Activated T-cell treated with anti-CD3 and anti-CD28 coated beads, Interleukin-2, amount 50 U/mL, for 72 hours (primary cell): ENCODE measurements around the gene MKRN1. TPM values are rescaled to one million over a fixed set of nuclear protein-coding genes. Genes with fewer than 3 reads are reported as not detected.
A peak's percentile ranks its signal among the peaks of the same experiment; 100 is the strongest.
"Not testable (repeated sequence)": the region's sequence is repeated elsewhere in the genome, so short reads cannot be mapped to it uniquely, and the experiment has no call there.

Experiments
- ATAC-seq, 2 donors: fragments of 150-1000 bp; cut with Tn5 transposase; replicated peaks in 1 of 2; 2 replicates each; pipeline ENCODE4 v1.10.0; 2021; ENCODE audit warnings: moderate library complexity in 2 of 2, mild to moderate bottlenecking in 1 of 2
- DNase-seq, 2 donors: peaks; one replicate each; pipeline ENCODE4 v3.0.0; 2021 to 2022; ENCODE audit warnings: mixed read lengths in 1 of 2
- H3K27ac Mint-ChIP-seq: one replicate; pipeline ENCODE4 v1.8.0; 2022; ENCODE audit warnings: mild to moderate bottlenecking, moderate library complexity, mixed read lengths
- H3K27me3 Mint-ChIP-seq: one replicate; pipeline ENCODE4 v1.8.0; 2022; ENCODE audit warnings: low read depth, mixed read lengths
- H3K36me3 Mint-ChIP-seq, 2 donors: one replicate each; pipeline ENCODE4 v1.8.0; 2022; ENCODE audit warnings: mixed read lengths in 2 of 2, mild to moderate bottlenecking in 1 of 2; ENCODE audit not compliant: insufficient read depth in 2 of 2
- H3K4me1 Mint-ChIP-seq: one replicate; pipeline ENCODE4 v1.8.0; 2022; ENCODE audit warnings: low read depth, mixed read lengths
- H3K4me3 Mint-ChIP-seq, 2 donors: one replicate each; pipeline ENCODE4 v1.8.0; 2022; ENCODE audit warnings: mild to moderate bottlenecking in 2 of 2, mixed read lengths in 2 of 2, moderate library complexity in 2 of 2
- H3K9me3 Mint-ChIP-seq, 2 donors: one replicate each; pipeline ENCODE4 v1.8.0; 2022; ENCODE audit warnings: mixed read lengths in 2 of 2
- total RNA-seq, 2 donors: library from RNA; stranded (reverse); gene quantifications; one replicate each; pipeline ENCODE4 v1.2.3, GENCODE V29; 2022

MKRN1 gene
- total RNA-seq, 2 donors from 2014 or later = 91.3 to 132 TPM

- ATAC-seq (no peak), DNase-seq (no peak)
- H3K9me3 Mint-ChIP-seq = no peaks in the 10 kb centered on the region
- H3K4me3 Mint-ChIP-seq = no peak overlapping the region
- H3K4me1 Mint-ChIP-seq = peaks cover 34% of the 10 kb centered on the region
- no peaks in the 10 kb centered on the region for H3K36me3 Mint-ChIP-seq
- no peak overlapping the region for H3K27ac Mint-ChIP-seq
- no peaks in the 10 kb centered on the region for H3K27me3 Mint-ChIP-seq
Measured at GRCh38 chr7:140446467-140446866, 32.8 kb downstream of the MKRN1 start.

- Mint-ChIP-seq H3K27me3 (no peaks in the 10 kb centered on the region), H3K9me3 (no peaks in the 10 kb centered on the region), H3K4me1 (peaks cover 17% of the 10 kb centered on the region), H3K27ac (no peak overlapping the region), H3K36me3 (peaks cover 0 to 2% of the 10 kb centered on the region in 2 donors), H3K4me3 (no peak overlapping the region)
- no peak for ATAC-seq
- DNase-seq = no peak
Measured at GRCh38 chr7:140441519-140441918, 37.8 kb downstream of the MKRN1 start.

- peaks cover 17% of the 10 kb centered on the region for H3K4me1 Mint-ChIP-seq
- peaks cover 0 to 2% of the 10 kb centered on the region in 2 donors for H3K36me3 Mint-ChIP-seq
Measured at GRCh38 chr7:140440593-140440992, 38.7 kb downstream of the MKRN1 start.

GRCh38 chr7:140439359-140439758, 39.9 kb downstream of the MKRN1 start:
- H3K9me3 Mint-ChIP-seq = no peaks in the 10 kb centered on the region
- H3K4me3 Mint-ChIP-seq = peak overlapping the region; percentile 31 to 48
- peak overlapping the region; percentile 76 for H3K27ac Mint-ChIP-seq
- no peaks in the 10 kb centered on the region for H3K27me3 Mint-ChIP-seq
- ATAC-seq (peak; percentile 67 to 79), DNase-seq (no peak)
- peaks cover 0 to 2% of the 10 kb centered on the region in 2 donors for H3K36me3 Mint-ChIP-seq
- peaks cover 17% of the 10 kb centered on the region for H3K4me1 Mint-ChIP-seq

More at GRCh38 chr7:140440593-140440992, 38.7 kb downstream of the MKRN1 start:
- no peak for DNase-seq
- H3K9me3 Mint-ChIP-seq = no peaks in the 10 kb centered on the region
- H3K27ac Mint-ChIP-seq = no peak overlapping the region
- H3K4me3 Mint-ChIP-seq = no peak overlapping the region
- peak in 1 of 2 donors; percentile 32 for ATAC-seq
- H3K27me3 Mint-ChIP-seq = no peaks in the 10 kb centered on the region

GRCh38 chr7:140435252-140435895, 43.9 kb downstream of the MKRN1 start:
- no peaks in the 10 kb centered on the region for H3K27me3 Mint-ChIP-seq
- DNase-seq (no peak), ATAC-seq (peak in 1 of 2 donors; percentile 16)
- H3K4me1 Mint-ChIP-seq = peaks cover 12% of the 10 kb centered on the region
- no peaks in the 10 kb centered on the region for H3K9me3 Mint-ChIP-seq
- no peak overlapping the region for H3K27ac Mint-ChIP-seq
- peaks cover 0 to 2% of the 10 kb centered on the region in 2 donors for H3K36me3 Mint-ChIP-seq
- H3K4me3 Mint-ChIP-seq = no peak overlapping the region

- Mint-ChIP-seq H3K27ac (no peak overlapping the region), H3K9me3 (no peaks in the 10 kb centered on the region), H3K27me3 (no peaks in the 10 kb centered on the region), H3K4me3 (no peak overlapping the region), H3K36me3 (no peaks in the 10 kb centered on the region), H3K4me1 (no peaks in the 10 kb centered on the region)
- ATAC-seq = no peak
- no peak for DNase-seq
Measured at GRCh38 chr7:140433396-140433795, 45.9 kb downstream of the MKRN1 start.

GRCh38 chr7:140426130-140426529, 53.2 kb downstream of the MKRN1 start:
- H3K4me3 Mint-ChIP-seq = no peak overlapping the region
- ATAC-seq = no peak
- H3K9me3 Mint-ChIP-seq = no peaks in the 10 kb centered on the region
- peaks cover 3 to 4% of the 10 kb centered on the region in 2 donors for H3K36me3 Mint-ChIP-seq
- H3K4me1 Mint-ChIP-seq = no peaks in the 10 kb centered on the region
- H3K27ac Mint-ChIP-seq = no peak overlapping the region
- DNase-seq = no peak
- no peaks in the 10 kb centered on the region for H3K27me3 Mint-ChIP-seq

GRCh38 chr7:140425718-140426117, 53.6 kb downstream of the MKRN1 start:
- H3K27me3 Mint-ChIP-seq = no peaks in the 10 kb centered on the region
- H3K9me3 Mint-ChIP-seq = no peaks in the 10 kb centered on the region
- ATAC-seq = no peak

GRCh38 chr7:140423501-140423900, 55.8 kb downstream of the MKRN1 start:
- Mint-ChIP-seq H3K4me1 (peaks cover 6% of the 10 kb centered on the region), H3K27me3 (no peaks in the 10 kb centered on the region), H3K27ac (no peak overlapping the region), H3K4me3 (no peak overlapping the region), H3K36me3 (peaks cover 3 to 7% of the 10 kb centered on the region in 2 donors), H3K9me3 (no peaks in the 10 kb centered on the region)
- ATAC-seq = no peak
- no peak for DNase-seq

More at GRCh38 chr7:140425718-140426117, 53.6 kb downstream of the MKRN1 start:
- Mint-ChIP-seq H3K36me3 (peaks cover 3 to 4% of the 10 kb centered on the region in 2 donors), H3K27ac (no peak overlapping the region), H3K4me1 (no peaks in the 10 kb centered on the region), H3K4me3 (no peak overlapping the region)
- DNase-seq = no peak

GRCh38 chr7:140421521-140421920, 57.8 kb downstream of the MKRN1 start:
- H3K27ac Mint-ChIP-seq = no peak overlapping the region
- no peak for ATAC-seq

GRCh38 chr7:140418653-140419052, 60.7 kb downstream of the MKRN1 start:
- Mint-ChIP-seq H3K27me3 (no peaks in the 10 kb centered on the region), H3K27ac (peak overlapping the region; percentile 51)
- peak; percentile 54 to 81 for ATAC-seq

More at GRCh38 chr7:140421521-140421920, 57.8 kb downstream of the MKRN1 start:
- Mint-ChIP-seq H3K4me1 (peaks cover 14% of the 10 kb centered on the region), H3K9me3 (no peaks in the 10 kb centered on the region), H3K4me3 (no peak overlapping the region), H3K27me3 (no peaks in the 10 kb centered on the region), H3K36me3 (peaks cover 5 to 8% of the 10 kb centered on the region in 2 donors)
- no peak for DNase-seq

GRCh38 chr7:140418156-140418472, 61.2 kb downstream of the MKRN1 start:
- not testable (repeated sequence) for H3K4me3 Mint-ChIP-seq, ATAC-seq, H3K27ac Mint-ChIP-seq, H3K9me3 Mint-ChIP-seq, DNase-seq, H3K27me3 Mint-ChIP-seq, H3K36me3 Mint-ChIP-seq
- H3K4me1 Mint-ChIP-seq = peaks cover 14% of the 10 kb centered on the region

More at GRCh38 chr7:140418653-140419052, 60.7 kb downstream of the MKRN1 start:
- Mint-ChIP-seq H3K36me3 (peaks cover 5 to 6% of the 10 kb centered on the region in 2 donors), H3K4me1 (peaks cover 14% of the 10 kb centered on the region), H3K9me3 (no peaks in the 10 kb centered on the region), H3K4me3 (no peak overlapping the region)
- no peak for DNase-seq

GRCh38 chr7:140417456-140418155, 61.7 kb downstream of the MKRN1 start:
- Mint-ChIP-seq H3K27ac (peak overlapping the region; percentile 21), H3K4me1 (peaks cover 14% of the 10 kb centered on the region), H3K27me3 (no peaks in the 10 kb centered on the region), H3K4me3 (no peak overlapping the region), H3K9me3 (no peaks in the 10 kb centered on the region), H3K36me3 (peaks cover 6 to 7% of the 10 kb centered on the region in 2 donors)
- ATAC-seq (peak; percentile 34 to 63), DNase-seq (peak in 1 of 2 donors; percentile 10)
